Epithelial cell of alveolus of lung (primary cell): Measurements from ENCODE around the gene PRDM8. TPM values are rescaled to one million over a fixed set of nuclear protein-coding genes. Genes with fewer than 3 reads are reported as not detected.

ENCODE experiments used
- total RNA-seq: library from RNA; depleted of rRNA; stranded (reverse); fragments of >200 nt; gene quantifications from 2 replicates; pipeline ENCODE4 v1.2.1, GENCODE V29; 2015

The PRDM8 gene
- total RNA-seq = 1.3 and 11.9 TPM in 2 replicates

GRCh38 chr4:80196922-80197573, at the start of gene PRDM8:
PRDM8 (plus strand) TSS chr4:80197503; CDS start chr4:80200081, 2,578 bp downstream.

Other genes starting within 250 kb of the PRDM8 start
- 69.7 and 93.1 TPM in 2 replicates for gene ANTXR2, start 124.3 kb upstream of the PRDM8 start, total RNA-seq
- 3.1 and 3.4 TPM in 2 replicates for gene FGF5, start 69.2 kb downstream of the PRDM8 start, total RNA-seq
- 0.08 TPM in 1 of 2 replicates, not detected in the other for gene CFAP299, start 138.2 kb downstream of the PRDM8 start, total RNA-seq